WERI-Rb-1 (cell line): ENCODE measurements around the gene ZNF549.
A peak's percentile ranks its signal among the peaks of the same experiment; 100 is the strongest.
"Not testable (repeated sequence)": the region's sequence is repeated elsewhere in the genome, so short reads cannot be mapped to it uniquely, and the experiment has no call there.

Source experiments
- DNase-seq: peaks from one replicate; pipeline ENCODE4 v3.0.0-alpha.2; 2020
- H3K27ac ChIP-seq: fragments of 250-450 bp; sonication (Bioruptor Pico); 2 replicates; pipeline ENCODE4 v1.5.1; 2020; ENCODE audit warnings: mild to moderate bottlenecking, moderate library complexity
- H3K27me3 ChIP-seq: fragments of 250-450 bp; sonication (Bioruptor Pico); 2 replicates; pipeline ENCODE4 v1.5.1; 2021; ENCODE audit warnings: mild to moderate bottlenecking, low read depth, moderate library complexity; ENCODE audit not compliant: insufficient read depth, severe bottlenecking
- H3K36me3 ChIP-seq: fragments of 250-450 bp; sonication (Bioruptor Pico); 2 replicates; pipeline ENCODE4 v1.5.1; 2020; ENCODE audit warnings: mild to moderate bottlenecking, moderate library complexity
- H3K4me3 ChIP-seq: 2 replicates; pipeline ENCODE4 v1.5.1; 2011; ENCODE audit warnings: low read depth, mild to moderate bottlenecking, control low read depth, low read length
- H3K9me3 ChIP-seq: fragments of 250-450 bp; sonication (Bioruptor Pico); 2 replicates; pipeline ENCODE4 v1.5.1; 2021; ENCODE audit warnings: mild to moderate bottlenecking, moderate library complexity; ENCODE audit not compliant: severe bottlenecking
- CTCF ChIP-seq: IDR thresholded peaks from 2 replicates; pipeline ENCODE4 v1.5.1; 2011; ENCODE audit warnings: low read depth, mild to moderate bottlenecking, control low read depth, inconsistent platforms, low read length

Gene ZNF549

GRCh38 chr19:57512845-57513244 is 14.3 kb upstream of the ZNF549 start:
- H3K9me3 ChIP-seq: peaks cover 7% of the 10 kb centered on the region

GRCh38 chr19:57515255-57515654 is 11.9 kb upstream of the ZNF549 start:
- no peak overlapping the region for H3K4me3 ChIP-seq
- H3K9me3 ChIP-seq: peaks cover 7% of the 10 kb centered on the region
- no peak for TF ChIP-seq CTCF
- no peak for DNase-seq
- peaks cover 6% of the 10 kb centered on the region for H3K36me3 ChIP-seq
- H3K27me3 ChIP-seq: no peaks in the 10 kb centered on the region
- no peak overlapping the region for H3K27ac ChIP-seq

More at GRCh38 chr19:57512845-57513244, 14.3 kb upstream of the ZNF549 start:
- H3K27me3 ChIP-seq: no peaks in the 10 kb centered on the region
- no peak overlapping the region for H3K4me3 ChIP-seq
- no peak for DNase-seq
- H3K36me3 ChIP-seq: peaks cover 6% of the 10 kb centered on the region
- H3K27ac ChIP-seq: no peak overlapping the region
- no peak for TF ChIP-seq CTCF

- H3K27ac ChIP-seq, DNase-seq, H3K27me3 ChIP-seq, H3K4me3 ChIP-seq, H3K36me3 ChIP-seq, H3K9me3 ChIP-seq: not testable (repeated sequence)
Measured at GRCh38 chr19:57518021-57518420, 9.1 kb upstream of the ZNF549 start.

GRCh38 chr19:57537953-57538547 is 10.9 kb downstream of the ZNF549 start:
- Histone ChIP-seq H3K36me3 (peaks cover 74% of the 10 kb centered on the region), H3K27ac (no peak overlapping the region), H3K4me3 (no peak overlapping the region), H3K27me3 (no peaks in the 10 kb centered on the region), H3K9me3 (peaks cover 18% of the 10 kb centered on the region)
- DNase-seq: no peak
- no peak for TF ChIP-seq CTCF

GRCh38 chr19:57546513-57546912 is 19.4 kb downstream of the ZNF549 start:
- Histone ChIP-seq H3K27me3 (no peaks in the 10 kb centered on the region), H3K27ac (no peak overlapping the region), H3K9me3 (no peaks in the 10 kb centered on the region), H3K4me3 (no peak overlapping the region), H3K36me3 (peaks cover 71% of the 10 kb centered on the region)
- no peak for TF ChIP-seq CTCF
- no peak for DNase-seq

GRCh38 chr19:57552432-57552831 is 25.3 kb downstream of the ZNF549 start:
- peaks cover 52% of the 10 kb centered on the region for H3K36me3 ChIP-seq

More at GRCh38 chr19:57552432-57552831, 25.3 kb downstream of the ZNF549 start:
- H3K27me3 ChIP-seq: no peaks in the 10 kb centered on the region
- TF ChIP-seq CTCF: 0 out of 2 replicates have a peak, but pooled peaks have one; percentile 2
- H3K27ac ChIP-seq: no peak overlapping the region
- H3K9me3 ChIP-seq: no peaks in the 10 kb centered on the region
- H3K4me3 ChIP-seq: no peak overlapping the region
- DNase-seq: no peak
